Endothelial cell of umbilical vein (primary cell): ENCODE data around the gene SLC16A7. TPM values are rescaled to one million over a fixed set of nuclear protein-coding genes. Genes with fewer than 3 reads are reported as not detected.

Experiments
- BruUV-seq: library from RNA; stranded (reverse); fragments of 400-500 nt; replicated peaks from 2 replicates; lab custom pipeline; 2021; lab: Mats Ljungman, UMichigan
- CTCF ChIA-PET: fragments of 300-600, 350-600 bp; sonication (Branson Sonifier 250); formaldehyde crosslinking; loops from one replicate; lab custom pipeline; 2021; ENCODE audit warnings: antibody characterized with exemption, inconsistent platforms; lab: Charles Lee
- POLR2A ChIA-PET: fragments of 300-600, 350-600 bp; sonication (Branson Sonifier 250); formaldehyde crosslinking; loops from one replicate; lab custom pipeline; 2021; ENCODE audit warnings: antibody characterized with exemption, inconsistent platforms; lab: Charles Lee
- DNase-seq: peaks from one replicate; pipeline ENCODE4 v3.0.0-alpha.2; 2011; ENCODE audit warnings: low read depth, low spot score
- FAIRE-seq: peaks from 2 replicates; lab custom pipeline; 2011; peaks lifted over from hg19 to GRCh38; lab: Jason Lieb, UNC
- H2AFZ ChIP-seq: 2 replicates; pipeline ENCODE4 v1.6.0; 2012; ENCODE audit warnings: low read depth, low read length, control low read depth, inconsistent platforms
- H3K27ac ChIP-seq: 2 replicates; pipeline ENCODE4 v1.5.1; 2011; ENCODE audit warnings: low read depth, mild to moderate bottlenecking, control low read depth, low read length, moderate library complexity; ENCODE audit not compliant: insufficient read depth
- H3K27me3 ChIP-seq, 2 experiments: 2 replicates each; pipeline versions ENCODE4 v1.6.0 to v1.6.1; 2011; ENCODE audit warnings: low read length in 2 of 2, mixed read lengths in 1 of 2; ENCODE audit not compliant: control insufficient read depth in 2 of 2, insufficient read depth in 2 of 2
- H3K36me3 ChIP-seq, 2 experiments: 2 replicates in 1 of 2; 3 replicates in 1 of 2; pipeline ENCODE4 v1.5.1; 2011; ENCODE audit warnings: low read length in 2 of 2, mild to moderate bottlenecking in 1 of 2, moderate library complexity in 1 of 2; ENCODE audit not compliant: control insufficient read depth in 2 of 2, insufficient read depth in 2 of 2; ENCODE audit errors: extremely low read depth in 1 of 2
- H3K4me1 ChIP-seq: 3 replicates; pipeline ENCODE4 v1.5.1; 2011; ENCODE audit warnings: mild to moderate bottlenecking, low read length; ENCODE audit not compliant: control insufficient read depth, insufficient read depth; ENCODE audit errors: extremely low read depth
- H3K4me2 ChIP-seq: 2 replicates; pipeline ENCODE4 v1.6.1; 2011; ENCODE audit warnings: low read length, control low read depth, mixed read lengths; ENCODE audit not compliant: insufficient read depth
- H3K4me3 ChIP-seq, 3 experiments: fragments of 200-600 bp in 1 of 3; sonication (generic), shearing (Covaris generic) in 1 of 3; replicated peaks in 1 of 3; 2 replicates each; pipeline ENCODE4 v1.5.1; 2011 to 2016; ENCODE audit warnings: control low read depth in 3 of 3, low read length in 3 of 3, mild to moderate bottlenecking in 2 of 3, inconsistent platforms in 1 of 3, low read depth in 1 of 3, moderate library complexity in 1 of 3; ENCODE audit not compliant: insufficient read depth in 1 of 3
- H3K79me2 ChIP-seq: 2 replicates; pipeline ENCODE4 v1.6.0; 2012; ENCODE audit warnings: low read length, inconsistent platforms; ENCODE audit not compliant: control insufficient read depth, insufficient read depth
- H3K9ac ChIP-seq: replicated peaks from 2 replicates; pipeline ENCODE3; 2011; ENCODE audit warnings: low read length, control low read depth; ENCODE audit not compliant: insufficient read depth; ENCODE audit errors: extremely low read depth
- H3K9me1 ChIP-seq: replicated peaks from 3 replicates; pipeline ENCODE4 v1.6.0; 2011; ENCODE audit warnings: mild to moderate bottlenecking, low read length; ENCODE audit not compliant: control insufficient read depth, insufficient read depth; ENCODE audit errors: extremely low read depth
- H3K9me3 ChIP-seq: replicated peaks from 2 replicates; pipeline ENCODE4 v1.5.1; 2012; ENCODE audit warnings: low read length, inconsistent platforms; ENCODE audit not compliant: control insufficient read depth, insufficient read depth
- H4K20me1 ChIP-seq: replicated peaks from 2 replicates; pipeline ENCODE3; 2011; ENCODE audit warnings: mild to moderate bottlenecking, low read length; ENCODE audit not compliant: control insufficient read depth, insufficient read depth; ENCODE audit errors: extremely low read depth
- CTCF ChIP-seq, 2 donors: IDR thresholded peaks; 1 replicate in 1 of 2; 2 replicates in 1 of 2; pipeline ENCODE4 v1.5.1; 2011; ENCODE audit warnings: low read length in 2 of 2, mild to moderate bottlenecking in 2 of 2, moderate library complexity in 2 of 2, control low read depth in 1 of 2, inconsistent platforms in 1 of 2, low read depth in 1 of 2; ENCODE audit not compliant: insufficient read depth in 1 of 2; ENCODE audit errors: extremely low read depth in 1 of 2
- EZH2 ChIP-seq: IDR thresholded peaks from 2 replicates; pipeline ENCODE4 v1.6.1; 2012; ENCODE audit warnings: borderline replicate concordance, low read depth, mild to moderate bottlenecking, moderate library complexity, low read length, inconsistent platforms; ENCODE audit not compliant: severe bottlenecking
- FOS ChIP-seq: IDR thresholded peaks from 2 replicates; pipeline ENCODE4 v1.6.1; 2011; ENCODE audit warnings: mild to moderate bottlenecking, low read length, moderate library complexity, borderline replicate concordance; ENCODE audit not compliant: insufficient read depth
- GATA2 ChIP-seq: IDR thresholded peaks from 2 replicates; pipeline ENCODE4 v1.7.0; 2011; ENCODE audit warnings: low read depth, mild to moderate bottlenecking, moderate library complexity, mixed read lengths, low read length; ENCODE audit not compliant: insufficient read length, insufficient read depth
- JUN ChIP-seq: IDR thresholded peaks from 2 replicates; pipeline ENCODE4 v1.6.1; 2011; ENCODE audit warnings: borderline replicate concordance, low read depth; ENCODE audit not compliant: insufficient read length, insufficient read depth
- MYC ChIP-seq: IDR thresholded peaks from one replicate; pipeline ENCODE4 v1.6.1; 2011; ENCODE audit warnings: mild to moderate bottlenecking, low read depth, low read length
- POLR2A ChIP-seq: IDR thresholded peaks from 2 replicates; pipeline ENCODE4 v1.6.1; 2012; ENCODE audit warnings: low read depth, mild to moderate bottlenecking, control low read depth, low read length
- POLR2AphosphoS5 ChIP-seq: IDR thresholded peaks from 2 replicates; pipeline ENCODE4 v1.6.1; 2012; ENCODE audit warnings: low read depth, mild to moderate bottlenecking, control low read depth, low read length, moderate library complexity; ENCODE audit not compliant: insufficient read depth
- dilution Hi-C: fragments of 300-500 bp; cut with MboI; formaldehyde crosslinking; loops from one replicate; pipeline ENCODE4 v1.15.0; 2019; ENCODE audit warnings: low sequenced_read_pairs; ENCODE audit not compliant: extremely low pct_ligation_motif_present
- intact Hi-C: fragments of 100-400 bp; cut with micrococcal nuclease; formaldehyde crosslinking; loops from one replicate; pipeline ENCODE4 v1.10.0; 2022
- polyA plus RNA-seq, 4 experiments: library from polyadenylated mRNA; depleted of rRNA in 3 of 4; stranded (reverse) in 3 of 4; unstranded in 1 of 4; fragments of >200 nt; gene quantifications; 2 replicates each; pipeline versions ENCODE4 v1.2.1 to v1.2.3, GENCODE V29; 2011 to 2012; ENCODE audit warnings: missing spikeins in 1 of 4
- total RNA-seq: library from RNA; stranded (reverse); gene quantifications from 2 replicates; pipeline ENCODE4 v1.2.3, GENCODE V29; 2021
- TF ChIP-seq, protein P1 (sequence below): IDR thresholded peaks from 2 replicates; pipeline ENCODE4 v1.6.1; 2011; ENCODE audit not compliant: insufficient read depth, insufficient read length

Gene SLC16A7
- total and polyA plus RNA-seq, 2 donors (not counting 3 experiments of a cell fraction or from before 2014, with no cell fraction given) = 2.9 to 8.9 TPM

DNA sequence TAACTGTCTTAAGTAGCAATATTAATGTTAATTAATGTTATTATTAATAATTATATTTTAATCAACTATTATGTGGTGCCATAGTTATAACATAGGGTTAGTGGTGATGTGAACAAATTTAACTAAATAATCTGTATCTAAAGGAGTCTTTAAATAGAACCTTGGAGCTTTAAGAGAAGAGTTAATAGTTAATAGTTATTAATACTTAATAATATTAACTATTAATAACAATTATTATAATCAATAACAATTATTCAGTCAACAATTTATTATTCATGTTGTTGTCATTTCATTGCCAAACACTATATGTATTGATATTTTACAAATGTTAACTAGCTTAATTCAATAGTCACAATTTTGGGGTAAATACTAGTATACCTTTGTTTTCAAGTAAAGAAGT is 58.2 kb downstream of the SLC16A7 start:
- Histone ChIP-seq H2AFZ (no peak overlapping the region), H3K9ac (no peak overlapping the region), H3K4me2 (no peak overlapping the region), H3K4me3 (no peak overlapping the region), H3K9me3 (no peaks in the 10 kb centered on the region), H3K36me3 (peaks cover 0 to 2% of the 10 kb centered on the region in 2 experiments), H4K20me1 (no peaks in the 10 kb centered on the region), H3K27ac (no peak overlapping the region), H3K4me1 (peaks cover 2% of the 10 kb centered on the region), H3K79me2 (no peaks in the 10 kb centered on the region), H3K27me3 (no peaks in the 10 kb centered on the region), H3K9me1 (no peaks in the 10 kb centered on the region)
- no peak for DNase-seq
- intact Hi-C loops = no loop called here
- no TSS peak for BruUV-seq
- dilution Hi-C loops = no loop called here
- ChIA-PET POLR2A (no interaction called here), CTCF (interaction anchor here (1.2 kb wide), 1 partner anchor 11 kb away, joined by 3 read pairs; no protein-coding TSS in a partner anchor)
- TF ChIP-seq POLR2AphosphoS5 (no peak), CTCF (IDR thresholded peaks at IDR 0.05; ENCODE audit: extremely low read depth in 1 of 2, insufficient read depth in 1 of 2, low read depth in 1 of 2, low read length in 2 of 2) (no peak), EZH2 (no peak), FOS (no peak), JUN (no peak), POLR2A (no peak), MYC (no peak), GATA2 (no peak)
- TF ChIP-seq, protein P1, sequence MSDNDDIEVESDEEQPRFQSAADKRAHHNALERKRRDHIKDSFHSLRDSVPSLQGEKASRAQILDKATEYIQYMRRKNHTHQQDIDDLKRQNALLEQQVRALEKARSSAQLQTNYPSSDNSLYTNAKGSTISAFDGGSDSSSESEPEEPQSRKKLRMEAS = no peak
- no peak for FAIRE-seq
